ENCODE results near the gene MED13L. TPM values are rescaled to one million over a fixed set of nuclear protein-coding genes. Genes with fewer than 3 reads are reported as not detected.
"Not testable (repeated sequence)": the region's sequence is repeated elsewhere in the genome, so short reads cannot be mapped to it uniquely, and the experiment has no call there.

Gene MED13L
- total and polyA plus RNA-seq, 8 donors, result 10.3 to 93.8 (median 53.0) TPM

GRCh38 chr12:116288735-116289134 is 11.2 kb upstream of the MED13L start:
- Histone ChIP-seq H3K27ac (no peak overlapping the region), H3K9me3 (no peaks in the 10 kb centered on the region), H3K4me3 (no peak overlapping the region), H3K36me3 (no peaks in the 10 kb centered on the region), H3K27me3 (no peaks in the 10 kb centered on the region), H3K4me1 (no peaks in the 10 kb centered on the region)
- no peak for TF ChIP-seq CTCF (IDR thresholded peaks at IDR 0.05)
- FAIRE-seq, result no peak
- intact Hi-C loops (cut with DNase I), result no loop called here
- no peak for ATAC-seq
- WGBS, 2 donors, result 93 to 96% methylated on average over 3 of the region's 3 CpGs
- DNase-seq, result no peak

GRCh38 chr12:116287842-116288301 is 10.4 kb upstream of the MED13L start:
- Histone ChIP-seq H3K27me3 (no peaks in the 10 kb centered on the region), H3K9me3 (no peaks in the 10 kb centered on the region), H3K36me3 (no peaks in the 10 kb centered on the region), H3K4me1 (no peaks in the 10 kb centered on the region), H3K4me3 (no peak overlapping the region), H3K27ac (no peak overlapping the region)
- FAIRE-seq (no peak), ATAC-seq (no peak), DNase-seq (no peak)
- intact Hi-C loops (cut with DNase I), result no loop called here
- WGBS, 2 donors, result 85 to 94% methylated on average over 3 of the region's 3 CpGs
- no peak for TF ChIP-seq CTCF (IDR thresholded peaks at IDR 0.05)

- intact Hi-C loops (cut with DNase I), result no loop called here
- no peak overlapping the region for H3K4me3 ChIP-seq
- TF ChIP-seq CTCF (IDR thresholded peaks at IDR 0.05), result no peak
- no peak overlapping the region for H3K27ac ChIP-seq
- no peaks in the 10 kb centered on the region for H3K27me3 ChIP-seq
- no peak for FAIRE-seq
- H3K9me3 ChIP-seq, result no peaks in the 10 kb centered on the region
- no peaks in the 10 kb centered on the region for H3K36me3 ChIP-seq
- peak in 1 of 4 donors; percentile 43 for ATAC-seq
- no peak for DNase-seq
- WGBS, 2 donors, result 88% methylated on average over 5 of the region's 5 CpGs
- no peaks in the 10 kb centered on the region for H3K4me1 ChIP-seq
These were observed 6.9 kb upstream of the MED13L start for GRCh38 chr12:116284396-116284795.

GRCh38 chr12:116283881-116284280 is 6.4 kb upstream of the MED13L start:
- H3K27ac ChIP-seq; H3K9me3 ChIP-seq; H3K36me3 ChIP-seq; H3K27me3 ChIP-seq; H3K4me3 ChIP-seq; ATAC-seq; DNase-seq; H3K4me1 ChIP-seq; intact Hi-C loops (cut with DNase I); FAIRE-seq: not testable (repeated sequence)
- 91 to 96% methylated on average over 8 of the region's 8 CpGs for WGBS, 2 donors

- ATAC-seq (no peak), FAIRE-seq (no peak), DNase-seq (no peak)
- TF ChIP-seq CTCF (IDR thresholded peaks at IDR 0.05), result no peak
- Histone ChIP-seq H3K27me3 (no peaks in the 10 kb centered on the region), H3K27ac (no peak overlapping the region), H3K4me1 (no peaks in the 10 kb centered on the region), H3K4me3 (no peak overlapping the region), H3K9me3 (no peaks in the 10 kb centered on the region), H3K36me3 (no peaks in the 10 kb centered on the region)
- WGBS, 2 donors, result 55 to 73% methylated on average over 15 of the region's 15 CpGs
- intact Hi-C loops (cut with DNase I), result no loop called here
These were observed 5.1 kb upstream of the MED13L start for GRCh38 chr12:116282371-116283286.

Data from pancreas (tissue), 10 donors.